Measurements from ENCODE around the gene TNS3. TPM values are rescaled to one million over a fixed set of nuclear protein-coding genes. Genes with fewer than 3 reads are reported as not detected.
"Not testable (repeated sequence)": the region's sequence is repeated elsewhere in the genome, so short reads cannot be mapped to it uniquely, and the experiment has no call there.

TNS3 gene
- polyA plus RNA-seq, 1 donor, result 66.7 TPM

DNA sequence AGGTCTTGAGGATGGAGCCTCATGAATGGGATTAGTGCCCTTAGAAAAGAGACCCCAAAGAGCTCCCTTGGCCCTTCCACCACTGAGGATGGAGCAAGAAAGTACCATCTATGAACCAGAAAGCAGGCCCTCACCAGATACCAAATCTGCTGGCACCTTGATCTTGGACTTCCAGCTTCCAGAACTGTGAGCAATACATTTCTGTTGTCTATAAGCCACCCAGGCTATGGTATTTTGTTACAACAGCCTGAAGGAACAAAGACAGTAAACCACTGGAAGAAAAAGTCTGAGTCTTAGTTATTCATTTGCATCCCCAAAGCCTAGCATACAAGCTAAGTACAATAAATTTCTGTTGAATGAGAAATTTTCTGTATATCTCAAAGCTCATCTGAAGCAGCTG lies 37.9 kb upstream of the TNS3 start:
- Histone ChIP-seq H3K36me3 (ENCODE audit: control insufficient read depth, insufficient read depth, low read length) (no peaks in the 10 kb centered on the region), H3K27ac (ENCODE audit: low read length) (no peak overlapping the region), H3K4me1 (ENCODE audit: control insufficient read depth, insufficient read depth, low read length) (peaks cover 11% of the 10 kb centered on the region), H3K4me3 (ENCODE audit: low read length) (no peak overlapping the region), H3K27me3 (ENCODE audit: control insufficient read depth, insufficient read depth, low read length) (no peaks in the 10 kb centered on the region), H3K9me3 (ENCODE audit: control insufficient read depth, low read depth, low read length) (no peaks in the 10 kb centered on the region)
- no peak for DNase-seq

DNA sequence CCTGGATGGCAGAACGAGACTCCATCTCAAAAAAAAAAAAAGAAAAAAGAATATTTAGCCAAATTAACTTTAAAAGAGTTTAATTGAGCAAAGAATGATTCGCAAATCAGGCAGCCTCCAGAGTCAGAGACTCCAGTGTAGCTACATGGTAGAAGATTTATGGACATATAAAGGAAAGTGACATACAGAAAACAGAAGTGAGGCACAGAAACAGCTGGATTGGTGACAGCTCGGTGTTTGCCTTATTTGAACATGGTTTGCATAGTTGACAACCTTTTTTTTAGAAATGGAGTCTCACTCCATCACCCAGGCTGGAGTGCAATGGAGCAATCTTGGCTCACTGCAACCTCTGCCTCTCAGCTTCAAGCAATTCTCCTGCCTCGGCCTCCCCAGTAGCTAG lies 35.2 kb upstream of the TNS3 start:
- DNase-seq, result no peak
- H3K27ac ChIP-seq (ENCODE audit: low read length), result no peak overlapping the region
- 100% methylated on average over 1 of the region's 4 CpGs for WGBS (ENCODE audit: insufficient coverage, low lambda C conversion rate)

DNA sequence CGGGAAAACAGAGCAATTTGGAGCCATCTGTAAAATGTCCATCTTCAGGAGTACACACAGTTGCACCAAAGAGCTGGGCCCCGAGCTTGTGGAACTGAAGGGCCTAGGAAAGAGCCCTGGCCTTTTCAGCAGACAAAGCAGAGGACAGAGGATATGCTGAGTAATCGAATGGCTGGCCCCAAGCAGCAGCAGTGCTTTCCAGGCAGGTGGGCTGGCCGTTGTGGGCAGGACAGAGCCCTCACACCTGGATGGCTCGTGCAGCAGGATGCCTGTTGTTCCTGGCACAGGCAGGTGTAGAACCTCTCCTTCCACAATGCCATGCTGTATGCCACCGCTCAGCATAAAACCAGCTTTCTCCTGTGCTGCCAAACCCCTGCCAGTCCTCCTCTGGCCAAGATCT lies 32.5 kb upstream of the TNS3 start:
- Histone ChIP-seq H3K4me3 (ENCODE audit: low read length) (no peak overlapping the region), H3K9me3 (ENCODE audit: control insufficient read depth, low read depth, low read length) (no peaks in the 10 kb centered on the region), H3K27me3 (ENCODE audit: control insufficient read depth, insufficient read depth, low read length) (no peaks in the 10 kb centered on the region), H3K27ac (ENCODE audit: low read length) (no peak overlapping the region), H3K4me1 (ENCODE audit: control insufficient read depth, insufficient read depth, low read length) (peaks cover 20% of the 10 kb centered on the region), H3K36me3 (ENCODE audit: control insufficient read depth, insufficient read depth, low read length) (no peaks in the 10 kb centered on the region)
- no CpG with 5 or more reads among the region's 6 CpGs for WGBS (ENCODE audit: insufficient coverage, low lambda C conversion rate)
- no peak for DNase-seq

More for the DNA sequence above, 35.2 kb upstream of the TNS3 start:
- Histone ChIP-seq H3K4me3 (ENCODE audit: low read length) (no peak overlapping the region), H3K9me3 (ENCODE audit: control insufficient read depth, low read depth, low read length) (no peaks in the 10 kb centered on the region), H3K27me3 (ENCODE audit: control insufficient read depth, insufficient read depth, low read length) (no peaks in the 10 kb centered on the region), H3K4me1 (ENCODE audit: control insufficient read depth, insufficient read depth, low read length) (peaks cover 7% of the 10 kb centered on the region), H3K36me3 (ENCODE audit: control insufficient read depth, insufficient read depth, low read length) (no peaks in the 10 kb centered on the region)

DNA sequence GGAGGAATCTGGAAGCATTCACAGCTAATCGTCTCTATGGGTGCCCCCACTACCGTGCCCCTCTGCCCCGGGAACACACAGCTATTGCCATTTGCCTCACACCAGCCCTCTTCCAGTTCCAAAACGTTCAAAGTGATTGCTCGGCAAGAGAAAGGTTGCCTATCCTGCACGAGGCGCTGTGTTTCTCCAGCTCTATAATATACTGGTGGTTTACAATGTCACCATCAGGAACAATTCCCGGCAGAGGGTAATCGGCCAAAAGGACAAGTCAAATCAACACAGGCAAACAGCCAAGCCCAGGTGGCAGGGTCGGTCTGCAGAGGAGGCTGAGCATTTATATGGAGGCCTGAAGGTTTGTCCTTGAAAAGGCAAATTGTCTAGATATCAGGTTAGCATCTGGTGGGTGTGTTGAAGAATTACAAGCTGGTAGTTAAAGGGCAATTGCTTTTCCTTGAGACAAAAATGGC lies 29.2 kb upstream of the TNS3 start:
- no peak overlapping the region for H3K4me3 ChIP-seq (ENCODE audit: low read length)
- H3K9me3 ChIP-seq (ENCODE audit: control insufficient read depth, low read depth, low read length), result no peaks in the 10 kb centered on the region
- no peaks in the 10 kb centered on the region for H3K36me3 ChIP-seq (ENCODE audit: control insufficient read depth, insufficient read depth, low read length)
- peak; percentile 57 to 81 for DNase-seq
- no peaks in the 10 kb centered on the region for H3K27me3 ChIP-seq (ENCODE audit: control insufficient read depth, insufficient read depth, low read length)
- H3K27ac ChIP-seq (ENCODE audit: low read length), result peak overlapping the region; percentile 60
- WGBS (ENCODE audit: insufficient coverage, low lambda C conversion rate), result no CpG with 5 or more reads among the region's 10 CpGs
- peaks cover 20% of the 10 kb centered on the region for H3K4me1 ChIP-seq (ENCODE audit: control insufficient read depth, insufficient read depth, low read length)

DNA sequence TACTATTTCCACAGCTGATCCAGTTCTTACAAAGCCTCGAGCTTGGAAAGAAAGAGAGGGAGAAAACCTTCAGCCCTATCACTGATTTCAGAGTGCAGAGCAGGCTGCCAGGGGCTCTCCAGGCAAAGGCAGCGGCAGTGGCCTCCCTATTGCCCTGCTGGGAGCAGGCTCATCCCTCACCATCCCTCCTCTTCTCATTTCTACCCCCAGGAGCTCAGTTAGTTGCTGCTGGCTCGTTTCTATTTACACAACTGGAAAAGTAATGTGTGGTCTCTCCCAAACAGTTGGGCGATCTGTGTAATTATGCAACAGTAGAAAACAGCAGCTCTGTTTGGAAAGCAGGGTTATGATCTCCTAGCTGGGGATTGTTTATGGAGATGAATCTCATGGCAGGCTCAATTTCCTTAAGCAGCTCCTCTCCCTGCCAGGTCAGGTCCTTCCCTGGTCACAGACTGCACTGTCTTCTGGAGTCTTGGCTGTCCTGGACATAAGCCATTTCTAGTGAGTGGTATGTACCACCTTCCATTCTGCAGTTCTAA lies 28.7 kb upstream of the TNS3 start:
- no peaks in the 10 kb centered on the region for H3K36me3 ChIP-seq (ENCODE audit: control insufficient read depth, insufficient read depth, low read length)
- peak overlapping the region; percentile 60 for H3K27ac ChIP-seq (ENCODE audit: low read length)
- DNase-seq, result peak in 1 of 2 donors; percentile 30
- H3K9me3 ChIP-seq (ENCODE audit: control insufficient read depth, low read depth, low read length), result no peaks in the 10 kb centered on the region
- H3K27me3 ChIP-seq (ENCODE audit: control insufficient read depth, insufficient read depth, low read length), result no peaks in the 10 kb centered on the region
- H3K4me3 ChIP-seq (ENCODE audit: low read length), result no peak overlapping the region
- peaks cover 20% of the 10 kb centered on the region for H3K4me1 ChIP-seq (ENCODE audit: control insufficient read depth, insufficient read depth, low read length)
- WGBS (ENCODE audit: insufficient coverage, low lambda C conversion rate), result no CpG with 5 or more reads among the region's 4 CpGs

DNA sequence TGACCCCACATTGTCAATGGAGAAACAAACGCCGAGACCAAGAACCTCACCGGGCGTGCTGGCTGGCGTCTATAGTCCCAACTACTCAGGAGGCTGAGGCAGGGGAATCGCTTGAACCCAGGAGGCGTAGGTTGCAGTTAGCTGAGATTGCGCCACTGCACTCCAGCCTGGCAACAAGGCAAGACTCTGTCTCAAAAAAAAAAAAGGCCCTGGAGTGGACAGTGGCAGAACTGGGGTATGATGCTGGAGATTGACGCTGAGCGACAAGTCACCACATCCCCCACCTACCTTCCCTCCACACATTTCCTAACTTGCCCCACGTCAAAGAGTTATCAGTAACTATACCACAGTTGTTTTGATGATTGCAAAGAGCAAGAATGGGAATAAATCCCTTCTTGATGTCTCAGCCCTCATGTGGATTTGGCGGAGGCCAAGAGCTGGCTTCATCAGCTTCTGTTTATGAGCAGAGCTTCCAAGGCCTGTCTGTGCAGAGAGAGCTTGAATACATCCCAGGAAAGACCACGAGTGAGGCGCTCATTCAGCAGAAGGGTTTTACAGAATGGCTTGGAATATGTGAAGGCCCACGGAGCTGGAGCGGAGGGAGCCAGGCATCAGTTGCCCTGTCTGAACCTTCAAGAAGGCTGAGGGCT lies 28.0 kb upstream of the TNS3 start:
- H3K27ac ChIP-seq (ENCODE audit: low read length), result peak overlapping the region; percentile 60
- H3K36me3 ChIP-seq (ENCODE audit: control insufficient read depth, insufficient read depth, low read length), result no peaks in the 10 kb centered on the region
- H3K27me3 ChIP-seq (ENCODE audit: control insufficient read depth, insufficient read depth, low read length), result no peaks in the 10 kb centered on the region
- no peak overlapping the region for H3K4me3 ChIP-seq (ENCODE audit: low read length)
- H3K9me3 ChIP-seq (ENCODE audit: control insufficient read depth, low read depth, low read length), result no peaks in the 10 kb centered on the region
- peaks cover 26% of the 10 kb centered on the region for H3K4me1 ChIP-seq (ENCODE audit: control insufficient read depth, insufficient read depth, low read length)
- no peak for DNase-seq
- WGBS (ENCODE audit: insufficient coverage, low lambda C conversion rate), result no CpG with 5 or more reads among the region's 16 CpGs

DNA sequence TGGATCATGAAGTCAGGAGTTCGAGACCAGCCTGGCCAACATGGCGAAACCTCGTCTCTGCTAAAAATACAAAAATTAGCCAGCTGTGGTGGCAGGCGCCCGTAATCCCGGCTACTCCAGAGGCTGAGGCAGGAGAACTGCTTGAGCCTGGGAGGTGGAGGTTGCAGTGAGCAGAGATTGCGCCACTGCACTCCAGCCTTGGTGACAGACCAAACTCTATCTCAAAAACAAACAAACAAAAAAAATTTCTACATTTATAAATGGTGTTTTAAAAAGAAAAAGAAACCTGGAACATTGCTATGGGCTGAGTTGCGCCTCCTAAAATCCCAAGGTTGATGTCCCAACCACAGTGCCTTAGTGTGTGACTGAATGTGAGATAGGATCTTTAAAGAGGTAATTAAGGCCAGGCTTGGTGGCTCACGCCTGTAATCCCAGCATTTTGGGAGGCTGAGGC lies 24.7 kb upstream of the TNS3 start:
- H3K27ac ChIP-seq (ENCODE audit: low read length); H3K9me3 ChIP-seq (ENCODE audit: control insufficient read depth, low read depth, low read length); H3K27me3 ChIP-seq (ENCODE audit: control insufficient read depth, insufficient read depth, low read length); H3K36me3 ChIP-seq (ENCODE audit: control insufficient read depth, insufficient read depth, low read length); H3K4me3 ChIP-seq (ENCODE audit: low read length); DNase-seq: not testable (repeated sequence)
- H3K4me1 ChIP-seq (ENCODE audit: control insufficient read depth, insufficient read depth, low read length), result peaks cover 29% of the 10 kb centered on the region
- no CpG with 5 or more reads among the region's 9 CpGs for WGBS (ENCODE audit: insufficient coverage, low lambda C conversion rate)

DNA sequence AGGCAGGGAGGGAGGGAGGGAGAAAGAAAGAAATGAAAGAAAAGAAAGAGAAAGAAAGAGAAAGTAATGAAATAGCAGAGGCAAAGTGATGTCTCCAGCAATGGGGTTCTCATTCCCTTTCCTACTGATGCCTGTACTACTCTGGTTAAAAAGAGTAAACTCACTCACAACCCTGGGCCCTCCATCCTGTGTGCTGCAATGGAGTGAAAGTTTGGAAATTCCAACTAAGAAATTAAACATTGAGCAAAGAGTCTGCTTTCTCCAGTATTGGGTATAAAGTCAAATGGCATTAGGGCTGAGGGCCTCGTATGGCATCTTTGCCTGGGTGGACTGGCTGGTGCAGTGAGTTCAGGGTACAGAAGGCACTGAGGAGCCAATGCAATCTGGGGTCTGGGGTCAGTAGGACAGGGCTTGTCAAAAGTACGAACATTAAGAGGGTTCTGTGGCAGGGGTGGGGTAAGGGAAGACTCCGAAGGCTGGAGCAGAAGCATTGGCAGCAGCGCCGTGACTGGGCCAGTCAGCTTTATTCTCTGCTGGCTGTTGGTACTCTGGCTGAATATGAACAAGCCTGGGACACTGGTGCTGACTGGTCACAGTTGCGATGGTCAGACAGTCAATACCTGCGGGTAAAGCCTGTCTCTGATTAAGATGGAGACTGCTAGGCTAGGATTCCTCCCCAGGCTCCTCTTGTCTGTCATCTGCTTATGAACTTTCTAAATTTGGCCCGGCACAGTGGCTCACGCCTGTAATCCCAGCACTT lies 24.1 kb upstream of the TNS3 start:
- DNase-seq, result no peak
- Histone ChIP-seq H3K4me1 (ENCODE audit: control insufficient read depth, insufficient read depth, low read length) (peaks cover 27% of the 10 kb centered on the region), H3K9me3 (ENCODE audit: control insufficient read depth, low read depth, low read length) (no peaks in the 10 kb centered on the region), H3K27me3 (ENCODE audit: control insufficient read depth, insufficient read depth, low read length) (no peaks in the 10 kb centered on the region), H3K27ac (ENCODE audit: low read length) (no peak overlapping the region), H3K36me3 (ENCODE audit: control insufficient read depth, insufficient read depth, low read length) (no peaks in the 10 kb centered on the region), H3K4me3 (ENCODE audit: low read length) (no peak overlapping the region)
- no CpG with 5 or more reads among the region's 9 CpGs for WGBS (ENCODE audit: insufficient coverage, low lambda C conversion rate)

DNA sequence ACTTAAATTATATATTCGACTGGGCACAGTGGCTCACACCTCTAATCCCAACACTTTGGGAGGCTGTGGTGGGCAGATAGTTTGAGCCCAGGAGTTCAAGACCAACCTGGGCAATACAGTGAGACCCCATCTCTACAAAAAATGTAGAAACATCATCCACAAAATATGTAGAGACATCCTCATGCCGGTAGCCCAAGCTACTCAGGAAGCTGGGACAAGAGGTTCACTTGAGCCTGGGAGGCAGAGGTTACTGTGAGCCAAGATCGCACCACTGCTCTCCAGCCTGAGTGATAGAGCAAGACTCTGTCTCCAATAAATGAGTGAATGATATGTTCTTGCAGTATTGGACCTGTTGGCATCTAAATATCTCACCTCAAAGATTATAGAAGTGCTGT lies 22.6 kb upstream of the TNS3 start:
- Histone ChIP-seq H3K27ac (ENCODE audit: low read length) (peak overlapping the region; percentile 34), H3K9me3 (ENCODE audit: control insufficient read depth, low read depth, low read length) (no peaks in the 10 kb centered on the region), H3K4me3 (ENCODE audit: low read length) (no peak overlapping the region), H3K36me3 (ENCODE audit: control insufficient read depth, insufficient read depth, low read length) (no peaks in the 10 kb centered on the region), H3K4me1 (ENCODE audit: control insufficient read depth, insufficient read depth, low read length) (peaks cover 18% of the 10 kb centered on the region), H3K27me3 (ENCODE audit: control insufficient read depth, insufficient read depth, low read length) (no peaks in the 10 kb centered on the region)
- no peak for DNase-seq
- WGBS (ENCODE audit: insufficient coverage, low lambda C conversion rate), result no CpG with 5 or more reads among the region's 3 CpGs

DNA sequence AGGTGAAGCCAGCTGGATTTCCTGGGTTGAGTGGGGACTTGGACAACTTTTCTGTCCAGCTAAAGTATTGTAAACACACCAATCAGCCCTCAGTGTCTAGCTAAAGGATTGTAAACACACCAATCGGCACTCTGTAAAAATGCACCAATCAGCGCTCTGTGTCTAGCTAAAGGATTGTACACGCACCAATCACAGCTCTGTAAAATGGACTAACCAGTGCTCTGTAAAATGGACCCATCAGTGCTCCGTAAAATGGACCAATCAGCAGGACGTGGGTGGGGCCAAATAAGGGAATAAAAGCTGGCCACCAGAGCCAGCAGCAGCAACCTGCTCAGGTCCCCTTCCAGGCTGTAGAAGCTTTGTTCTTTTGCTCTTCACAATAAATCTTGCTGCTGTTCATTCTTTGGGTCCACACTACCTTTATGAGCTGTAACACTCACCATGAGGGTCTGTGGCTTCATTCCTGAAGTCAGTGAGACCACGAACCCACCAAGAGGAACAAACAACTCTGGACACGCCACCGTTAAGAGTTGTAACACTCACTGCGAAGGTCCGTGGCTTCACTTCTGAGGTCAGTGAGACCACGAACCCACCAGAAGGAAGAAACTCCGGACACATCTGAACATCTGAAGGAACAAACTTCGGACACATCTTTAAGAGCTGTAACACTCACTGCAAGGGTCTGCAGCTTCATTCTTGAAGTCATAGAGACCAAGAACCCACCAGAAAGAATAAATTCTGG lies 21.8 kb upstream of the TNS3 start:
- H3K9me3 ChIP-seq (ENCODE audit: control insufficient read depth, low read depth, low read length); H3K36me3 ChIP-seq (ENCODE audit: control insufficient read depth, insufficient read depth, low read length); DNase-seq; H3K4me3 ChIP-seq (ENCODE audit: low read length); H3K27me3 ChIP-seq (ENCODE audit: control insufficient read depth, insufficient read depth, low read length); H3K27ac ChIP-seq (ENCODE audit: low read length): not testable (repeated sequence)
- WGBS (ENCODE audit: insufficient coverage, low lambda C conversion rate), result 100% methylated on average over 1 of the region's 13 CpGs
- H3K4me1 ChIP-seq (ENCODE audit: control insufficient read depth, insufficient read depth, low read length), result peaks cover 18% of the 10 kb centered on the region

All from large intestine (tissue), 3 donors.